ENCODE measurements around the gene IGFBPL1. TPM values are rescaled to one million over a fixed set of nuclear protein-coding genes. Genes with fewer than 3 reads are reported as not detected.
"Not testable (repeated sequence)": the region's sequence is repeated elsewhere in the genome, so short reads cannot be mapped to it uniquely, and the experiment has no call there.

The IGFBPL1 gene
- 67.1 TPM for total RNA-seq

- no peak for DNase-seq
Measured at GRCh38 chr9:38423973-38424843, at the start of gene IGFBPL1. IGFBPL1 (minus strand) TSS chr9:38424454; CDS start chr9:38424424, 30 bp downstream.

- not testable (repeated sequence) for DNase-seq
Measured at GRCh38 chr9:38472583-38473249, 48.5 kb upstream of the IGFBPL1 start.

GRCh38 chr9:38467404-38467803 lies 43.1 kb upstream of the IGFBPL1 start:
- no peak for DNase-seq

GRCh38 chr9:38453835-38454234 lies 29.6 kb upstream of the IGFBPL1 start:
- DNase-seq: no peak

- no peak for DNase-seq
Measured at GRCh38 chr9:38451162-38451561, 26.9 kb upstream of the IGFBPL1 start.

- no peak for DNase-seq
Measured at GRCh38 chr9:38447703-38448102, 23.4 kb upstream of the IGFBPL1 start.

- DNase-seq: no peak
Measured at GRCh38 chr9:38445154-38446043, 21.1 kb upstream of the IGFBPL1 start.

GRCh38 chr9:38443597-38443996 lies 19.3 kb upstream of the IGFBPL1 start:
- no peak for DNase-seq

- no peak for DNase-seq
Measured at GRCh38 chr9:38443181-38443580, 18.9 kb upstream of the IGFBPL1 start.

GRCh38 chr9:38442473-38443096 lies 18.3 kb upstream of the IGFBPL1 start:
- DNase-seq: no peak

- DNase-seq: no peak
Measured at GRCh38 chr9:38441347-38442085, 17.3 kb upstream of the IGFBPL1 start.

GRCh38 chr9:38440516-38440915 lies 16.3 kb upstream of the IGFBPL1 start:
- DNase-seq: no peak

- no peak for DNase-seq
Measured at GRCh38 chr9:38439916-38440301, 15.7 kb upstream of the IGFBPL1 start.

GRCh38 chr9:38439291-38439915 lies 15.1 kb upstream of the IGFBPL1 start:
- DNase-seq: no peak

- no peak for DNase-seq
Measured at GRCh38 chr9:38437193-38437823, 13.1 kb upstream of the IGFBPL1 start.

GRCh38 chr9:38436708-38437107 lies 12.5 kb upstream of the IGFBPL1 start:
- no peak for DNase-seq

- no peak for DNase-seq
Measured at GRCh38 chr9:38435521-38435920, 11.3 kb upstream of the IGFBPL1 start.

GRCh38 chr9:38434853-38435252 lies 10.6 kb upstream of the IGFBPL1 start:
- DNase-seq: no peak

GRCh38 chr9:38434365-38434764 lies 10.1 kb upstream of the IGFBPL1 start:
- no peak for DNase-seq

- no peak for DNase-seq
Measured at GRCh38 chr9:38432922-38433510, 8.8 kb upstream of the IGFBPL1 start.
